ENCODE measurements around the gene FGF8. TPM values are rescaled to one million over a fixed set of nuclear protein-coding genes. Genes with fewer than 3 reads are reported as not detected.
A peak's percentile ranks its signal among the peaks of the same experiment; 100 is the strongest.

FGF8 gene
- total and polyA plus RNA-seq, 10 of the 15 experiments (the other 5 are each of a cell fraction or from before 2014, with no cell fraction given) = 0.08 to 0.43 (median 0.17) TPM; not detected in 7

DNA sequence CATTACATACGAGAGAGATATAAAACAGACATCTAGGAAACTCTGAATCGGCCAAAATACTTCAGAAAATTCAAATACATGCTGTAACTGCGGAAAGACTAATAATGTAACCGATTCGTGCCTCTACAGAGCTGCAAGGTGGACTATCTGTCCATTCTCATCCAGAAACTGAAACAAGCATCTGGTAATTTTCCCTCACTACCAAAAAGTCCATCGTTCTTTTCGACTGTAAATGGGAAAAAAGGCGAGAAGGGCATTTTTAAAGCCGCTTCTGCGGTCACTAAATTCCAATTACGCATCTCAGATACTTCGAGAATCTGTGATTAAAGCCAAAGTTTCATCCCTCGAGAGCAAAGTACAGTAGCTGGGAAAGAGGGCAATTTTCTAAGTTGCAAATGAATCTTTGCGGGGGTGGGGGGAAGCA, 41.0 kb upstream of the FGF8 start (continued):
- TF ChIP-seq, protein P1, sequence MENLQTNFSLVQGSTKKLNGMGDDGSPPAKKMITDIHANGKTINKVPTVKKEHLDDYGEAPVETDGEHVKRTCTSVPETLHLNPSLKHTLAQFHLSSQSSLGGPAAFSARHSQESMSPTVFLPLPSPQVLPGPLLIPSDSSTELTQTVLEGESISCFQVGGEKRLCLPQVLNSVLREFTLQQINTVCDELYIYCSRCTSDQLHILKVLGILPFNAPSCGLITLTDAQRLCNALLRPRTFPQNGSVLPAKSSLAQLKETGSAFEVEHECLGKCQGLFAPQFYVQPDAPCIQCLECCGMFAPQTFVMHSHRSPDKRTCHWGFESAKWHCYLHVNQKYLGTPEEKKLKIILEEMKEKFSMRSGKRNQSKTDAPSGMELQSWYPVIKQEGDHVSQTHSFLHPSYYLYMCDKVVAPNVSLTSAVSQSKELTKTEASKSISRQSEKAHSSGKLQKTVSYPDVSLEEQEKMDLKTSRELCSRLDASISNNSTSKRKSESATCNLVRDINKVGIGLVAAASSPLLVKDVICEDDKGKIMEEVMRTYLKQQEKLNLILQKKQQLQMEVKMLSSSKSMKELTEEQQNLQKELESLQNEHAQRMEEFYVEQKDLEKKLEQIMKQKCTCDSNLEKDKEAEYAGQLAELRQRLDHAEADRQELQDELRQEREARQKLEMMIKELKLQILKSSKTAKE (IDR thresholded peaks at IDR 0.05; ENCODE audit: low read depth, poor library complexity, severe bottlenecking) = peak; percentile 41
- TF ChIP-seq MTA2 (IDR thresholded peaks at IDR 0.05; ENCODE audit: low read depth) (peak; percentile 28; the same call in 1 of the 2 replicates), IKZF2 (IDR thresholded peaks at IDR 0.05) (peak; percentile 46 to 65; a peak in 3 of 4 replicates), SMARCA5 (IDR thresholded peaks at IDR 0.05) (no peak), DPF2 (IDR thresholded peaks at IDR 0.05) (0 out of 2 replicates have a peak, but pooled peaks have one; percentile 46), JUNB (IDR thresholded peaks at IDR 0.05) (peak; percentile 57), NFIC (IDR thresholded peaks at IDR 0.05; ENCODE audit: low read depth, low read length) (peak; percentile 72; the same call in 1 of the 2 replicates), SREBF2 (IDR thresholded peaks at IDR 0.05; ENCODE audit: low read length) (no peak), EP300 (IDR thresholded peaks at IDR 0.05; ENCODE audit: borderline replicate concordance in 1 of 2, control insufficient read depth in 1 of 2, low read depth in 2 of 2, low read length in 2 of 2) (0 out of 4 replicates have a peak, but pooled peaks of 1 of the 2 experiments have one; percentile 19)
- TF ChIP-seq, protein P2, sequence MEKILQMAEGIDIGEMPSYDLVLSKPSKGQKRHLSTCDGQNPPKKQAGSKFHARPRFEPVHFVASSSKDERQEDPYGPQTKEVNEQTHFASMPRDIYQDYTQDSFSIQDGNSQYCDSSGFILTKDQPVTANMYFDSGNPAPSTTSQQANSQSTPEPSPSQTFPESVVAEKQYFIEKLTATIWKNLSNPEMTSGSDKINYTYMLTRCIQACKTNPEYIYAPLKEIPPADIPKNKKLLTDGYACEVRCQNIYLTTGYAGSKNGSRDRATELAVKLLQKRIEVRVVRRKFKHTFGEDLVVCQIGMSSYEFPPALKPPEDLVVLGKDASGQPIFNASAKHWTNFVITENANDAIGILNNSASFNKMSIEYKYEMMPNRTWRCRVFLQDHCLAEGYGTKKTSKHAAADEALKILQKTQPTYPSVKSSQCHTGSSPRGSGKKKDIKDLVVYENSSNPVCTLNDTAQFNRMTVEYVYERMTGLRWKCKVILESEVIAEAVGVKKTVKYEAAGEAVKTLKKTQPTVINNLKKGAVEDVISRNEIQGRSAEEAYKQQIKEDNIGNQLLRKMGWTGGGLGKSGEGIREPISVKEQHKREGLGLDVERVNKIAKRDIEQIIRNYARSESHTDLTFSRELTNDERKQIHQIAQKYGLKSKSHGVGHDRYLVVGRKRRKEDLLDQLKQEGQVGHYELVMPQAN (conservative IDR thresholded peaks at IDR 0.05) = peak; percentile 32; the same call in 1 of the 2 replicates
- TF ChIP-seq, protein P3, sequence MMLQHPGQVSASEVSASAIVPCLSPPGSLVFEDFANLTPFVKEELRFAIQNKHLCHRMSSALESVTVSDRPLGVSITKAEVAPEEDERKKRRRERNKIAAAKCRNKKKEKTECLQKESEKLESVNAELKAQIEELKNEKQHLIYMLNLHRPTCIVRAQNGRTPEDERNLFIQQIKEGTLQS (IDR thresholded peaks at IDR 0.05; ENCODE audit: borderline replicate concordance, extremely low read depth, low read depth, low read length) = no peak
